AG04449 (cell line): ENCODE data around the gene TMEM134.

Source experiments
- CTCF ChIA-PET: fragments of 350-600 bp; formaldehyde crosslinking; extraction: SDS; loops from one replicate; lab custom pipeline; 2021; ENCODE audit warnings: antibody characterized with exemption; lab: Yijun Ruan, JAX
- POLR2A ChIA-PET: fragments of 400-600, 350-600 bp; formaldehyde crosslinking; extraction: SDS; loops from one replicate; lab custom pipeline; 2020; ENCODE audit warnings: antibody characterized with exemption, inconsistent platforms; lab: Yijun Ruan, JAX
- DNase-seq: peaks from one replicate; pipeline ENCODE4 v3.0.0-alpha.2; 2010; ENCODE audit warnings: low read depth, low spot score
- H3K4me3 ChIP-seq: 2 replicates; pipeline ENCODE4 v1.5.1; 2011; ENCODE audit warnings: low read depth, mild to moderate bottlenecking, control low read depth, low read length
- CTCF ChIP-seq: IDR thresholded peaks from one replicate; pipeline ENCODE4 v1.5.1; 2011; ENCODE audit warnings: mild to moderate bottlenecking, moderate library complexity, low read length, control low read depth, inconsistent platforms; ENCODE audit not compliant: insufficient read depth; ENCODE audit errors: missing control alignments

The TMEM134 gene

GRCh38 chr11:67450796-67451657 lies 18.0 kb downstream of the TMEM134 start:
- CTCF ChIA-PET, result no interaction called here
- POLR2A ChIA-PET, result no interaction called here
- no peak for DNase-seq
- H3K4me3 ChIP-seq, result no peak overlapping the region
- TF ChIP-seq CTCF, result no peak

- ChIA-PET POLR2A (no interaction called here), CTCF (no interaction called here)
- H3K4me3 ChIP-seq, result no peak overlapping the region
- DNase-seq, result no peak
- no peak for TF ChIP-seq CTCF
Measured at GRCh38 chr11:67449116-67449844, 19.8 kb downstream of the TMEM134 start.

GRCh38 chr11:67448220-67448609 lies 20.8 kb downstream of the TMEM134 start:
- DNase-seq, result no peak
- H3K4me3 ChIP-seq, result no peak overlapping the region
- no peak for TF ChIP-seq CTCF
- POLR2A ChIA-PET, result no interaction called here
- CTCF ChIA-PET, result no interaction called here

GRCh38 chr11:67445515-67445914 lies 23.5 kb downstream of the TMEM134 start:
- no peak for DNase-seq
- no peak overlapping the region for H3K4me3 ChIP-seq
- no peak for TF ChIP-seq CTCF
- POLR2A ChIA-PET, result no interaction called here
- CTCF ChIA-PET, result no interaction called here

DNA sequence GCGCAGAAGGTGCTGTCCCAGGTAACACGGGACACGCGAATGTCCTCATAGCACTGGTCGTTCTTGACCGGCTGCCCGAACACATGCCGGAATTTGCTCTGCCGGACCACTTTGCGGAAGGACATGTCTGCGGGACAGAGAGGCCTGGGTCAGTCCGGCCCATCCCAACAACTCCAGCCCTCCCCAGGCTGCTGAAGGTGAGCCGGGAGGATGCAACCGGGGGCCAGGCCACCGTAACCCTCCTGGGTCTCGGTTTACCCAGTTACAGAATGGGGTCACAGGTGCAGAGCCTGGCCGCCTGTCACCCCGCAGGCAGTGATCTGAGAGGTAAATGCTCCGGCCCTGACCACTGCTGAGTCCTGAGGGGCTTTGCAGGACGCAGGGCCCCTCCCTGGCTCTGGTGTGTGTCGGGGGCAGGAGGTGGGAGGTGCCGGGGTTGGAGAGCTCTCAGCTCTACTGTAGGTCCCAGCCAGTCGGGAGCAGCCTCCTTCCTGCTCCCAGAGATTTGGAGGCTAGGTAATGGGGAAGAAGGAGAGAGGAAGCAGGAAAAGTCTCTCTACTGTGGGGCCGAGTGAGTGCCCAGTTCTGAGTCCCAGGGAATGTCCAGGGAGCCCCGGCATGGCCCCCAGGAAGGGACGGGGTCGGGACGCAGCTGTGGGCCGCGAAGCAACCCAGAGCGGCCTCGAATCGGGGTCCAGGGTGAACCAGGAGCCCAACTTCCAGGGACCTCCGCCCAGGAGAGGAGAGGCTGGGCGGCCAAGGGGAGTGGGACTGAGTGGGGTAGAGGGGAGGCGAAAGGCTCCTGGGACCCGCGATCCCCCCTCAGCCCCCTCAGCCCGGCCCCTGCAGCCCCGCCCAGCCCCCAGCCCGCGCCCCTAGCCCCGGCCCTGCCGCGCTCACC lies 26.3 kb downstream of the TMEM134 start:
- H3K4me3 ChIP-seq, result peak overlapping the region; percentile 85
- DNase-seq, result no peak
- no peak for TF ChIP-seq CTCF
- CTCF ChIA-PET, result no interaction called here
- POLR2A ChIA-PET, result interaction anchor here (0.6 to 1.0 kb wide), 3 partner anchors 10 to 62 kb away, joined by 3 to 6 read pairs (median 5); no protein-coding TSS in a partner anchor
